Type B pancreatic cell (in vitro differentiated cells): Measurements from ENCODE around the gene GATAD2B. TPM values are rescaled to one million over a fixed set of nuclear protein-coding genes. Genes with fewer than 3 reads are reported as not detected.

Experiments used
- DNase-seq: peaks from one replicate; pipeline ENCODE4 v3.0.0; 2021; ENCODE audit warnings: mixed read lengths; ENCODE audit not compliant: unreplicated experiment; ENCODE audit errors: extremely low spot score
- H3K27ac Mint-ChIP-seq: 2 replicates; pipeline ENCODE4 v1.8.0; 2021; ENCODE audit warnings: mild to moderate bottlenecking, mixed read lengths
- H3K27me3 Mint-ChIP-seq: 2 replicates; pipeline ENCODE4 v1.8.0; 2021; ENCODE audit warnings: mixed read lengths
- H3K36me3 Mint-ChIP-seq: 2 replicates; pipeline ENCODE4 v1.8.0; 2021; ENCODE audit warnings: mixed read lengths
- H3K4me1 Mint-ChIP-seq: one replicate; pipeline ENCODE4 v1.8.0; 2021; ENCODE audit warnings: mixed read lengths; ENCODE audit not compliant: unreplicated experiment
- H3K4me3 Mint-ChIP-seq: 2 replicates; pipeline ENCODE4 v1.8.0; 2021; ENCODE audit warnings: mild to moderate bottlenecking, mixed read lengths
- H3K9me3 Mint-ChIP-seq: 2 replicates; pipeline ENCODE4 v1.8.0; 2021; ENCODE audit warnings: mixed read lengths
- total RNA-seq: library from RNA; stranded (reverse); gene quantifications from 2 replicates; pipeline ENCODE4 v1.2.1, GENCODE V29; 2021; ENCODE audit warnings: low replicate concordance
- TF ChIP-seq, protein P1 (sequence below): fragments of 200-600 bp; sonication (generic); conservative IDR thresholded peaks from 2 replicates; pipeline ENCODE4 v1.5.0; 2021; ENCODE audit warnings: antibody characterized with exemption, mild to moderate bottlenecking

Gene GATAD2B
- total RNA-seq, 1 donor from 2014 or later = 51.4 TPM

GRCh38 chr1:153967107-153967999 lies 44.6 kb upstream of the GATAD2B start, which contains the start of gene CREB3L4:
Gene CREB3L4, plus strand, starts transcription at chr1:153967902. Its CDS starts 624 bp downstream, at chr1:153968526.
- H3K27me3 Mint-ChIP-seq = no peaks in the 10 kb centered on the region
- peak; percentile 89 for DNase-seq
- H3K9me3 Mint-ChIP-seq = no peaks in the 10 kb centered on the region
- H3K4me1 Mint-ChIP-seq = peaks cover 32% of the 10 kb centered on the region
- peaks cover 4% of the 10 kb centered on the region for H3K36me3 Mint-ChIP-seq
- peak within 1 kb of the TSS; percentile 96 for H3K4me3 Mint-ChIP-seq
- TF ChIP-seq, protein P1, sequence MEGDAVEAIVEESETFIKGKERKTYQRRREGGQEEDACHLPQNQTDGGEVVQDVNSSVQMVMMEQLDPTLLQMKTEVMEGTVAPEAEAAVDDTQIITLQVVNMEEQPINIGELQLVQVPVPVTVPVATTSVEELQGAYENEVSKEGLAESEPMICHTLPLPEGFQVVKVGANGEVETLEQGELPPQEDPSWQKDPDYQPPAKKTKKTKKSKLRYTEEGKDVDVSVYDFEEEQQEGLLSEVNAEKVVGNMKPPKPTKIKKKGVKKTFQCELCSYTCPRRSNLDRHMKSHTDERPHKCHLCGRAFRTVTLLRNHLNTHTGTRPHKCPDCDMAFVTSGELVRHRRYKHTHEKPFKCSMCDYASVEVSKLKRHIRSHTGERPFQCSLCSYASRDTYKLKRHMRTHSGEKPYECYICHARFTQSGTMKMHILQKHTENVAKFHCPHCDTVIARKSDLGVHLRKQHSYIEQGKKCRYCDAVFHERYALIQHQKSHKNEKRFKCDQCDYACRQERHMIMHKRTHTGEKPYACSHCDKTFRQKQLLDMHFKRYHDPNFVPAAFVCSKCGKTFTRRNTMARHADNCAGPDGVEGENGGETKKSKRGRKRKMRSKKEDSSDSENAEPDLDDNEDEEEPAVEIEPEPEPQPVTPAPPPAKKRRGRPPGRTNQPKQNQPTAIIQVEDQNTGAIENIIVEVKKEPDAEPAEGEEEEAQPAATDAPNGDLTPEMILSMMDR = peak; percentile 59
- peak within 1 kb of the TSS; percentile 92 for H3K27ac Mint-ChIP-seq

- peak overlapping the region; percentile 99 for H3K27ac Mint-ChIP-seq
- DNase-seq = no peak
- peaks cover 9% of the 10 kb centered on the region for H3K36me3 Mint-ChIP-seq
- H3K4me1 Mint-ChIP-seq = peaks cover 42% of the 10 kb centered on the region
- peak overlapping the region; percentile 92 for H3K4me3 Mint-ChIP-seq
- no peaks in the 10 kb centered on the region for H3K27me3 Mint-ChIP-seq
- H3K9me3 Mint-ChIP-seq = no peaks in the 10 kb centered on the region
- TF ChIP-seq, protein P1 = no peak
Observed at GRCh38 chr1:153963850-153964331, 41.1 kb upstream of the GATAD2B start.

- Mint-ChIP-seq H3K27me3 (no peaks in the 10 kb centered on the region), H3K27ac (peak within 1 kb of the TSS; percentile 99), H3K9me3 (no peaks in the 10 kb centered on the region), H3K4me3 (peak within 1 kb of the TSS; percentile 92), H3K36me3 (peaks cover 9% of the 10 kb centered on the region), H3K4me1 (peaks cover 47% of the 10 kb centered on the region)
- TF ChIP-seq, protein P1 = no peak
- peak; percentile 97 for DNase-seq
Observed at GRCh38 chr1:153963030-153963849, 40.5 kb upstream of the GATAD2B start, which contains the start of gene SLC39A1. Gene SLC39A1, minus strand, starts transcription at chr1:153963537. Its CDS starts 822 bp downstream, at chr1:153962715.

DNA sequence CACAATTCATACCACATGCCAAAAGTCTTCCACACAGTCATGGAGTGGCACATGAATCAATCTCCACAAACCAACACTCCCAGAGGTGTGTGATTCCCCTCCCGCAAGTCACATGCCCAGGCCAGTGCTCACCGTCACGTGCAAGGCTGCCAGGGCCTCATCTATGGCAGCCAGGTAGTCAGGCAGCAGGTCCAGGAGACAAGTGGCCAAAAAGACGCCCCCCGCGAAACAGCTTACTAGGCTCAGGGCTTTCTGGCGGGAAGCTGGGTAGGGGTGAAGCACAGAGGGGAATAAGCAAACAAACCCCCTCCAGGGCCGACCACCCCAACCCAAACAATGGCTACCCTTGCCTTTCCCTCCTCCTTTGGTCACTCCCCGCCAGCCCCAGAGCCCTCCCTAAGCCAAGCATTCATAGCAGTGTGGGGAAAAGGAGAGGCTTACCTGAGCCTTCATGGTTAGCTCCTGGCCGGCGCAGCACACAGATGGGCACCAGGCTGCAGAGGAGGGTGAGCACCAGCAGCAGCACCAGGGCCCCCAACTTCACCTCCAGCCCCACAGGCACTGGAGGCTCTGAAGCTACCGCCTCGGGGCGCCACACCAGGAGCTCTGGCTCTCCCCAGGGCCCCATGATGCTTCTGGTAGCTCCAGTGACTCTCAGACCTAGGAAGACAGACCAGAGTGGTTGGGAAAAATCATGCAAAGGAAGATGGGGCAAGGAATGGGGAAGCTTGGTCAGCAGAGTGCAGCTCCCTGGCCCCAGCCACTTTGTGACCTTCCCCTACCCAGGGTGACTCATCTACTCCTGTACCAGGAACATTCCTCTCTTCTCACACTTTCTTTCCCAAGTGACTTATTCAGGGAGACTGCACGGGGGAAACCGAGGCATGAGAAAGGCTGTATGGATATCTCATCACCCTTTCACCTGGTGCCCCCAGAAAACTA lies 39.6 kb upstream of the GATAD2B start:
- TF ChIP-seq, protein P1 = no peak
- Mint-ChIP-seq H3K9me3 (no peaks in the 10 kb centered on the region), H3K27me3 (no peaks in the 10 kb centered on the region), H3K27ac (peak overlapping the region; percentile 99), H3K4me3 (peak overlapping the region; percentile 92), H3K36me3 (peaks cover 9% of the 10 kb centered on the region), H3K4me1 (peaks cover 44% of the 10 kb centered on the region)
- DNase-seq = no peak
